ENCODE data around the gene MTPN. TPM values are rescaled to one million over a fixed set of nuclear protein-coding genes. Genes with fewer than 3 reads are reported as not detected.

Gene MTPN
- total RNA-seq, 1 donor from 2014 or later, result 170 TPM

- TF ChIP-seq EZH2 (IDR thresholded peaks at IDR 0.05), result no peak
- no peak for TF ChIP-seq CTCF (IDR thresholded peaks at IDR 0.05)
- TF ChIP-seq EZH2phosphoT487 (IDR thresholded peaks at IDR 0.05), result no peak
- peaks cover 14% of the 10 kb centered on the region for H4K20me1 ChIP-seq (ENCODE audit: low read depth)
- H3K4me2 ChIP-seq, result no peak overlapping the region
- Mint-ChIP-seq H3K4me1 (peaks cover 13% of the 10 kb centered on the region), H3K4me3 (no peak overlapping the region), H3K36me3 (no peaks in the 10 kb centered on the region), H3K27ac (no peak overlapping the region), H3K27me3 (ENCODE audit: insufficient read depth, low read depth) (peaks cover 4% of the 10 kb centered on the region), H3K9me3 (no peaks in the 10 kb centered on the region)
- H3K79me2 ChIP-seq (ENCODE audit: low read depth), result peaks cover 20% of the 10 kb centered on the region
- H3K36me3 ChIP-seq, result peaks cover 4% of the 10 kb centered on the region
- peaks cover 10% of the 10 kb centered on the region for H3K4me1 ChIP-seq
- H3K9me3 ChIP-seq (ENCODE audit: low read depth), result no peaks in the 10 kb centered on the region
- no peak overlapping the region for H3K4me3 ChIP-seq
- DNase-seq (ENCODE audit: low spot score), result no peak
- no peaks in the 10 kb centered on the region for H3K27me3 ChIP-seq
- H3K27ac ChIP-seq, result no peak overlapping the region
- H3F3A ChIP-seq (ENCODE audit: low read depth), result no peaks in the 10 kb centered on the region
- H3K9ac ChIP-seq, result no peak overlapping the region
- H2AFZ ChIP-seq (replicated peaks), result peak overlapping the region; percentile 1
Observed at GRCh38 chr7:135980012-135980551, 2.9 kb upstream of the MTPN start.

DNA sequence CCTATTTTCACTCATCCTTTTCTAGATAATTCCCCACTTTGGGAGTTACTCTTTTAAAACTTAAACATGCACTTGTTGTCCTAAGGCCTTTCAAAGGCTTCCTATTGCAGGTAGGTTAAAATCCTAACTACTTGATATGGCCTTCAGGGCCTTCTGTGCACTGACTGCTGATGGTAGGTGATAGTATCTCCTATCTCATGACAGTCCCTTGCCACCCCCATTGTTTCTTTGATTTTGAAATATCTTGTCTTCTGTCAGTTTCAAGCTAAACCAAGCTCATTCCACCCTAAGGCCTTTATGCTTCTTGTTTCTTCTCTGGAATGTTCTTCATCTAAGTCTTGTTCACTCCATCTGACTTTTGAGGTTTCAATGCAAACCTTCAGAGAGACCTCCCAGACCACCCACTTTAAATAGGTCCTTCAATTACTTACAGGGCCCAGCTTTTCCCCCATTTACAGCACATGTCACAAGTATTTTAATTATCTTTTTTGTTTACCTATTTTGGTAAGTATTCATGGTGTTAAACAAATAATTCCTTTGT is 2.4 kb upstream of the MTPN start:
- DNase-seq (ENCODE audit: low spot score), result no peak
- no peaks in the 10 kb centered on the region for H3F3A ChIP-seq (ENCODE audit: low read depth)
- peaks cover 18% of the 10 kb centered on the region for H4K20me1 ChIP-seq (ENCODE audit: low read depth)
- no peak overlapping the region for H2AFZ ChIP-seq (replicated peaks)
- H3K9ac ChIP-seq, result no peak overlapping the region
- peaks cover 10% of the 10 kb centered on the region for H3K4me1 ChIP-seq
- H3K27me3 ChIP-seq, result no peaks in the 10 kb centered on the region
- H3K4me2 ChIP-seq, result no peak overlapping the region
- Mint-ChIP-seq H3K4me3 (peak overlapping the region; percentile 9), H3K27me3 (ENCODE audit: insufficient read depth, low read depth) (peaks cover 4% of the 10 kb centered on the region), H3K27ac (no peak overlapping the region), H3K36me3 (no peaks in the 10 kb centered on the region), H3K9me3 (no peaks in the 10 kb centered on the region), H3K4me1 (peaks cover 13% of the 10 kb centered on the region)
- peaks cover 26% of the 10 kb centered on the region for H3K79me2 ChIP-seq (ENCODE audit: low read depth)
- H3K9me3 ChIP-seq (ENCODE audit: low read depth), result no peaks in the 10 kb centered on the region
- no peaks in the 10 kb centered on the region for H3K36me3 ChIP-seq
- H3K4me3 ChIP-seq, result no peak overlapping the region
- no peak for TF ChIP-seq CTCF (IDR thresholded peaks at IDR 0.05)
- TF ChIP-seq EZH2phosphoT487 (IDR thresholded peaks at IDR 0.05), result no peak
- TF ChIP-seq EZH2 (IDR thresholded peaks at IDR 0.05), result no peak
- no peak overlapping the region for H3K27ac ChIP-seq

- H3K36me3 ChIP-seq, result no peaks in the 10 kb centered on the region
- TF ChIP-seq EZH2phosphoT487 (IDR thresholded peaks at IDR 0.05) (no peak), EZH2 (IDR thresholded peaks at IDR 0.05) (no peak), CTCF (IDR thresholded peaks at IDR 0.05) (no peak)
- H4K20me1 ChIP-seq (ENCODE audit: low read depth), result peaks cover 24% of the 10 kb centered on the region
- Mint-ChIP-seq H3K4me1 (peaks cover 13% of the 10 kb centered on the region), H3K4me3 (peak overlapping the region; percentile 10), H3K9me3 (no peaks in the 10 kb centered on the region), H3K36me3 (no peaks in the 10 kb centered on the region), H3K27ac (no peak overlapping the region), H3K27me3 (ENCODE audit: insufficient read depth, low read depth) (peaks cover 4% of the 10 kb centered on the region)
- H3K79me2 ChIP-seq (ENCODE audit: low read depth), result peaks cover 35% of the 10 kb centered on the region
- H2AFZ ChIP-seq (replicated peaks), result no peak overlapping the region
- H3K27ac ChIP-seq, result no peak overlapping the region
- H3K4me3 ChIP-seq, result no peak overlapping the region
- H3K4me1 ChIP-seq, result peaks cover 10% of the 10 kb centered on the region
- no peak for DNase-seq (ENCODE audit: low spot score)
- H3K27me3 ChIP-seq, result no peaks in the 10 kb centered on the region
- H3F3A ChIP-seq (ENCODE audit: low read depth), result no peaks in the 10 kb centered on the region
- H3K9me3 ChIP-seq (ENCODE audit: low read depth), result no peaks in the 10 kb centered on the region
- no peak overlapping the region for H3K9ac ChIP-seq
- no peak overlapping the region for H3K4me2 ChIP-seq
Observed at GRCh38 chr7:135978624-135979023, 1.5 kb upstream of the MTPN start.

Data from neural progenitor cell (in vitro differentiated cells).